ENCODE results near the gene WWP2. TPM values are rescaled to one million over a fixed set of nuclear protein-coding genes. Genes with fewer than 3 reads are reported as not detected.

Gene WWP2
- total RNA-seq, 2 donors from 2014 or later = 34.8 to 78.8 TPM

DNA sequence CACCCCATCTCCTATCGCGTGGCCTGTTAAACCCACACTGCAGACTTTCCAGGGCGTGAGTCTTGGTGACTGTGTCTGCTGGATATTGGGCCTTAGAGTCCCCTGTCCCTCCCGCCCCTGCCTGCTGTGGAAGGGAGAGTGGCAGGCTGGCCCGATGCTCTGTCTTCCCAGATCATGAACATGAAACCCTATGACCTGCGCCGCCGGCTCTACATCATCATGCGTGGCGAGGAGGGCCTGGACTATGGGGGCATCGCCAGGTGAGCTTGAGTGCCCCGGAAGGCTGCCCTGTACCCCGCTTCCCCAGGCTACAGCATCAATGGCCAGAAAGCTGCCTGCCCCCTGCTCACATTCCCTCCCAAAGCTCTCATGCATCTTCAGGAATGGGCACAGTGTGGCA is 169.5 kb downstream of the WWP2 start:
- intact Hi-C loops (cut with DNase I) = loop anchor here (5.0 kb wide), 1 partner anchor 139 kb away; no protein-coding TSS in a partner anchor
- ATAC-seq = no peak
- DNase-seq = no peak
- Histone ChIP-seq H3K27me3 (no peaks in the 10 kb centered on the region), H3K4me3 (no peak overlapping the region), H3K27ac (no peak overlapping the region), H3K36me3 (replicated peaks in 1 of 2; ENCODE audit: insufficient read depth in 1 of 2, low read depth in 2 of 2) (peaks cover 5 to 42% of the 10 kb centered on the region in 2 donors), H3K9me3 (no peaks in the 10 kb centered on the region), H3K4me1 (peaks cover 13% of the 10 kb centered on the region)
- no peak for TF ChIP-seq POLR2A (IDR thresholded peaks at IDR 0.05)
- TF ChIP-seq, protein P1, sequence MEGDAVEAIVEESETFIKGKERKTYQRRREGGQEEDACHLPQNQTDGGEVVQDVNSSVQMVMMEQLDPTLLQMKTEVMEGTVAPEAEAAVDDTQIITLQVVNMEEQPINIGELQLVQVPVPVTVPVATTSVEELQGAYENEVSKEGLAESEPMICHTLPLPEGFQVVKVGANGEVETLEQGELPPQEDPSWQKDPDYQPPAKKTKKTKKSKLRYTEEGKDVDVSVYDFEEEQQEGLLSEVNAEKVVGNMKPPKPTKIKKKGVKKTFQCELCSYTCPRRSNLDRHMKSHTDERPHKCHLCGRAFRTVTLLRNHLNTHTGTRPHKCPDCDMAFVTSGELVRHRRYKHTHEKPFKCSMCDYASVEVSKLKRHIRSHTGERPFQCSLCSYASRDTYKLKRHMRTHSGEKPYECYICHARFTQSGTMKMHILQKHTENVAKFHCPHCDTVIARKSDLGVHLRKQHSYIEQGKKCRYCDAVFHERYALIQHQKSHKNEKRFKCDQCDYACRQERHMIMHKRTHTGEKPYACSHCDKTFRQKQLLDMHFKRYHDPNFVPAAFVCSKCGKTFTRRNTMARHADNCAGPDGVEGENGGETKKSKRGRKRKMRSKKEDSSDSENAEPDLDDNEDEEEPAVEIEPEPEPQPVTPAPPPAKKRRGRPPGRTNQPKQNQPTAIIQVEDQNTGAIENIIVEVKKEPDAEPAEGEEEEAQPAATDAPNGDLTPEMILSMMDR (IDR thresholded peaks at IDR 0.05) = no peak
- WGBS, 2 donors = 91 to 93% methylated on average over 4 to 11 of the region's 13 CpGs

DNA sequence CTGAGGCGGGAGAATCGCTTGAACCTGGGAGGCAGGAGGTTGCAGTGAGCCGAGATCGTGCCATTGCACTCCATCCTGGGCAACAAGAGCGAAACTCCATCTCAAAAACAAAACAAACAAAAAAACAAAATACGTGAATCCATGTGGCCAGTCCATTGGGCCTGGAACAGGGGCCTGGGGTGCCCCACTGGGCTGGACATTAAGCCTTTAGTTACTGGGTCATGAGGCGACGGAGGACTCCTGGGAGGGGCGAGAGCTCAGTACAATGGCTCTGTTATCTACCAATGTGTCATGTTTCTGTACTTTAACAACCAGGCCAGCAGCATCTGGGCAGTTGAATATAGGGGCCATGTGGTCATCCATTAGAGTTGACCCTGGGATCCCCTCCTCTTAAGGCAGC is 170.1 kb downstream of the WWP2 start:
- H3K9me3 ChIP-seq = no peaks in the 10 kb centered on the region
- intact Hi-C loops (cut with DNase I) = loop anchor here (5.0 kb wide), 1 partner anchor 140 kb away; no protein-coding TSS in a partner anchor

DNA sequence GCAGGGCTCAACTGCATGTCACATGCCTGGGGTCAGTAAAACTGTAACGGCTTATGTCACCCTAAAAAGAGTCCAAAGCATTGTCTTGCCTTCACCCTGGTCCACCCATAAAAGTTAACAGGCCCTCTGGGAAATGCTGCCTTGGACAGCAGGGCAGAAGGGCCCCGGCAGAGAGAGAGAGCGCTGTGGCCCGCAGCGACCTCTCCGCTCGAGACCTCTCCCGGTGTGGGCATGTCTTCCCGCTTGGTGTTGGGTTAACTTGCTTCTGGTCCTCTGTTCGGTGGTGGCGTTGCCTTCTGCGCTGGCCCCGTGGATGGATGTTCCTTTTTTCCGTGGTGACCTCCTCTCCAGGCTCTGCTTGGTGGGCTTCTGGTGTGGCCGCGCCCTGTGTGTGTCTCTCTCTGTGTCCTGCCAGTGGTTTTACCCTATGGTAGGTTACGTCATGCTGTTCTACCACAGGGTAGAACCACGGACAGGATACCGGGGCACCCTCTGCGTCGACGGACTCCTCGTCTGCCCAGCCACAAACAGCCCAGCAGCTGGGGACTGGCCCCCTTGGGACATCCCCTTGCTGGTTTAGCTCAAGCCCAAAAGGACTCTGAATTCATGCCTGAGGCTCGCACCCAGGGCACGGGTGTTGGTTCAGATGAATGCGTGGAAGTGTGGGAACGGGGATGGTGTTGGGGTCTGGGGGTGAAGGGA is 170.7 kb downstream of the WWP2 start:
- H3K9me3 ChIP-seq = no peaks in the 10 kb centered on the region
- 86 to 93% methylated on average over 7 to 27 of the region's 27 CpGs for WGBS, 2 donors
- ATAC-seq (no peak), DNase-seq (no peak)
- intact Hi-C loops (cut with DNase I) = loop anchor here (5.0 kb wide), 1 partner anchor 141 kb away; no protein-coding TSS in a partner anchor
- peaks cover 16 to 53% of the 10 kb centered on the region in 2 donors for H3K36me3 ChIP-seq (replicated peaks in 1 of 2; ENCODE audit: insufficient read depth in 1 of 2, low read depth in 2 of 2)
- H3K27ac ChIP-seq = no peak overlapping the region
- no peak for TF ChIP-seq POLR2A (IDR thresholded peaks at IDR 0.05)
- TF ChIP-seq, protein P1 (IDR thresholded peaks at IDR 0.05) = no peak
- peaks cover 1% of the 10 kb centered on the region for H3K4me1 ChIP-seq
- no peaks in the 10 kb centered on the region for H3K27me3 ChIP-seq
- no peak overlapping the region for H3K4me3 ChIP-seq

More for the DNA sequence above, 170.1 kb downstream of the WWP2 start:
- DNase-seq (no peak), ATAC-seq (no peak)
- H3K27ac ChIP-seq = no peak overlapping the region
- H3K4me3 ChIP-seq = no peak overlapping the region
- H3K36me3 ChIP-seq (replicated peaks in 1 of 2; ENCODE audit: insufficient read depth in 1 of 2, low read depth in 2 of 2) = peaks cover 11 to 48% of the 10 kb centered on the region in 2 donors
- 78 to 89% methylated on average over 9 of the region's 9 CpGs for WGBS, 2 donors
- peaks cover 8% of the 10 kb centered on the region for H3K4me1 ChIP-seq
- no peak for TF ChIP-seq POLR2A (IDR thresholded peaks at IDR 0.05)
- TF ChIP-seq, protein P1 (IDR thresholded peaks at IDR 0.05) = no peak
- H3K27me3 ChIP-seq = no peaks in the 10 kb centered on the region

- DNase-seq (no peak), ATAC-seq (no peak)
- H3K4me1 ChIP-seq = no peaks in the 10 kb centered on the region
- no peak overlapping the region for H3K27ac ChIP-seq
- no peaks in the 10 kb centered on the region for H3K9me3 ChIP-seq
- no peak overlapping the region for H3K4me3 ChIP-seq
- intact Hi-C loops (cut with DNase I) = loop anchor here (5.0 kb wide), 1 partner anchor 142 kb away; no protein-coding TSS in a partner anchor
- no peak for TF ChIP-seq POLR2A (IDR thresholded peaks at IDR 0.05)
- TF ChIP-seq, protein P1 (IDR thresholded peaks at IDR 0.05) = no peak
- H3K27me3 ChIP-seq = no peaks in the 10 kb centered on the region
- H3K36me3 ChIP-seq (replicated peaks in 1 of 2; ENCODE audit: insufficient read depth in 1 of 2, low read depth in 2 of 2) = peaks cover 27 to 57% of the 10 kb centered on the region in 2 donors
- 85 to 88% methylated on average over 10 of the region's 10 CpGs for WGBS, 2 donors
Measured at GRCh38 chr16:69934044-69934443, 171.9 kb downstream of the WWP2 start.

All from body of pancreas (tissue), 4 donors.